ENCODE measurements around the gene FKBP11.

FKBP11 gene

GRCh38 chr12:48925304-48926011 lies at the start of gene FKBP11:
Gene FKBP11 (minus strand): TSS chr12:48925492. CDS start chr12:48925428, 64 bp downstream.
- no peak for DNase-seq

GRCh38 chr12:48973941-48974673 lies 48.8 kb upstream of the FKBP11 start:
- no peak for DNase-seq

- no peak for DNase-seq
Observed at GRCh38 chr12:48973531-48973930, 48.2 kb upstream of the FKBP11 start.

GRCh38 chr12:48972952-48973483 lies 47.7 kb upstream of the FKBP11 start:
- DNase-seq: no peak

- DNase-seq: no peak
Observed at GRCh38 chr12:48972213-48972951, 47.1 kb upstream of the FKBP11 start.

GRCh38 chr12:48970702-48971334 lies 45.5 kb upstream of the FKBP11 start:
- no peak for DNase-seq

- DNase-seq: no peak
Observed at GRCh38 chr12:48969833-48970701, 44.8 kb upstream of the FKBP11 start.

GRCh38 chr12:48969160-48969771 lies 44.0 kb upstream of the FKBP11 start:
- DNase-seq: no peak

- no peak for DNase-seq
Observed at GRCh38 chr12:48968467-48968866, 43.2 kb upstream of the FKBP11 start.

GRCh38 chr12:48967991-48968390 lies 42.7 kb upstream of the FKBP11 start:
- no peak for DNase-seq

- no peak for DNase-seq
Observed at GRCh38 chr12:48966177-48966895, 41.0 kb upstream of the FKBP11 start.

GRCh38 chr12:48965298-48965838 lies 40.1 kb upstream of the FKBP11 start:
- no peak for DNase-seq

GRCh38 chr12:48961801-48962200 lies 36.5 kb upstream of the FKBP11 start:
- no peak for DNase-seq

GRCh38 chr12:48961331-48961730 lies 36.0 kb upstream of the FKBP11 start:
- DNase-seq: no peak

GRCh38 chr12:48960834-48961233 lies 35.5 kb upstream of the FKBP11 start:
- DNase-seq: no peak

- no peak for DNase-seq
Observed at GRCh38 chr12:48958049-48958388, 32.7 kb upstream of the FKBP11 start.

GRCh38 chr12:48957141-48958048 lies 32.1 kb upstream of the FKBP11 start, which contains the start of gene ARF3:
Gene ARF3 (minus strand): TSS chr12:48957487. CDS start chr12:48941095, 16,392 bp downstream.
- peak; percentile 26 for DNase-seq

- DNase-seq: no peak
Observed at GRCh38 chr12:48956279-48957140, 31.2 kb upstream of the FKBP11 start.

Data from cortex of kidney (tissue), 1 donor.